Activated CD4-positive, alpha-beta T cell treated with anti-CD3 and anti-CD28 coated beads, Interleukin-2, amount 10 ng/mL, durations not matched to agents 24 days and 14 days (primary cell): Measurements from ENCODE around the gene UNKL. TPM values are rescaled to one million over a fixed set of nuclear protein-coding genes. Genes with fewer than 3 reads are reported as not detected.

Experiments used
- DNase-seq: peaks from one replicate; pipeline ENCODE4 v3.0.0; 2022
- H3K27ac Mint-ChIP-seq: one replicate; pipeline ENCODE4 v1.8.0; 2022; ENCODE audit warnings: mild to moderate bottlenecking, mixed read lengths
- H3K27me3 Mint-ChIP-seq: one replicate; pipeline ENCODE4 v1.8.0; 2022; ENCODE audit warnings: mixed read lengths
- H3K36me3 Mint-ChIP-seq: one replicate; pipeline ENCODE4 v1.8.0; 2022; ENCODE audit warnings: low read depth, mild to moderate bottlenecking, mixed read lengths
- H3K4me1 Mint-ChIP-seq: one replicate; pipeline ENCODE4 v1.8.0; 2021; ENCODE audit warnings: mixed read lengths
- H3K4me3 Mint-ChIP-seq: one replicate; pipeline ENCODE4 v1.8.0; 2022; ENCODE audit warnings: mild to moderate bottlenecking, moderate library complexity, mixed read lengths
- H3K9me3 Mint-ChIP-seq: one replicate; pipeline ENCODE4 v1.8.0; 2021; ENCODE audit warnings: mixed read lengths
- intact Hi-C: fragments of 100-400 bp; cut with micrococcal nuclease; formaldehyde crosslinking; loops from one replicate; pipeline ENCODE4 v1.15.1; 2023
- total RNA-seq: library from RNA; stranded (reverse); gene quantifications from 2 replicates; pipeline ENCODE4 v1.2.3, GENCODE V29; 2022

Gene UNKL
- total RNA-seq, 1 donor from 2014 or later, result 43.9 TPM

DNA sequence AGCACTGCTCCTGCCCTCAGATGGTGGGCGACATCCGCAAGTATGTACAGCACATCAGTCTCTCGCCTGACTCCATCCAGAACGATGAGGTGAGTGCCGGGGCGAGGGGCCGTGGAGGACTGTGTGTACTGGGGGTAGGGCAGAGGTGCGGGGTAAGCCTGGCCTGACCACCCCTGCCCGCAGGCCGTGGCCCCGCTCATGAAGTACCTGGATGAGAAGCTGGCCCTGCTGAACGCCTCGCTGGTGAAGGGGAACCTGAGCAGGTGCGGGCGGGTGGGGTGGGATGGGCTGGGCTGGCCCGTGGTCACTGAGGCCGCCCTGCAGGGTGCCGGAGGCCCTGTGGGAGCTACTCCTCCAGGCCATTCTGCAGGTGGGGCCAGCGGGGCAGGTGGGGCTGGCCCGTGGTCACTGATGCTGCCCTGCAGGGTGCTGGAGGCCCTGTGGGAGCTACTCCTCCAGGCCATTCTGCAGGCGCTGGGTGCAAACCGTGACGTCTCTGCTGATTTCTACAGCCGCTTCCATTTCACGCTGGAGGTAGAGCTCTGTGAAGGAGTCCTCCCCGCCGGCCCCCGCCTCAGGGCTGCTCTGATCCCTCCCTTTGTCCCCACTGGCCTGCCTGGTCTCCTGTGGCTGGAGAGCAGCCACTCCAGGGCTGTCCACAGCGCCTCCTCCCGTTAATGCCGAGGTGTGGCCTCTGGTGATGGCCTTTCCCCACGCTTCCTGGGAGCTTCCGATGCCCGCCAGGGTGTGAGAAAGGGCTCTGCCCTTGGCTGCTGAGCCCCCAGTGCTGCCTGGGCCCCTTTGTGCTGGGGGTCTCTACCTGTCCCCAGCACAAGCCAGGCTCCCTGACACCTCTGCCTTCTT is 67.8 kb downstream of the UNKL start:
- peaks cover 6% of the 10 kb centered on the region for H3K36me3 Mint-ChIP-seq
- H3K27me3 Mint-ChIP-seq, result no peaks in the 10 kb centered on the region
- intact Hi-C loops, result no loop called here
- H3K4me3 Mint-ChIP-seq, result no peak overlapping the region
- peaks cover 20% of the 10 kb centered on the region for H3K4me1 Mint-ChIP-seq
- no peak overlapping the region for H3K27ac Mint-ChIP-seq
- DNase-seq, result no peak
- no peaks in the 10 kb centered on the region for H3K9me3 Mint-ChIP-seq

GRCh38 chr16:1345651-1346421 is 68.7 kb downstream of the UNKL start:
- Mint-ChIP-seq H3K36me3 (peaks cover 5% of the 10 kb centered on the region), H3K4me1 (peaks cover 20% of the 10 kb centered on the region), H3K9me3 (no peaks in the 10 kb centered on the region), H3K27me3 (no peaks in the 10 kb centered on the region), H3K4me3 (no peak overlapping the region), H3K27ac (no peak overlapping the region)
- DNase-seq, result no peak
- intact Hi-C loops, result no loop called here

DNA sequence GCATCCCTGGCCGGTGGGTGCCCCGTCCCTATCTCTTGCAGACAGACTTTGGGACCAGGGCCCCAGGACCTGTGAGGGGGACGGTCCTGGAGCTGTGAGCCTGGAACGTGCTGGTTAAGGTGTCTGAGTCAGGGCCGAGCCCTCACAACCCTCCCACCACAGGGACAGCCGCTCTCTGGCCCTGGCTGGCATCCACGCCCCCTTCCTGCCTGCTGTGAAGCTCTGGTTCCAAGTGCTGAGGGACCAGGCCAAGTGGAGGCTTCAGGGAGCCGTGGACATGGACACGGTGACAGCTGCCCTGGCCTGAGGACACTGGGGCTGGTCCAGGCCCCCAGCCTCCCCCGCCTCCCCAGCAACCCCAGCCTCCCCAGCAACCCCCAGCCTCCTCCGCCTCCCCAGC is 69.4 kb downstream of the UNKL start:
- Mint-ChIP-seq H3K27ac (no peak overlapping the region), H3K4me1 (peaks cover 13% of the 10 kb centered on the region), H3K27me3 (no peaks in the 10 kb centered on the region), H3K9me3 (no peaks in the 10 kb centered on the region), H3K4me3 (no peak overlapping the region), H3K36me3 (peaks cover 3% of the 10 kb centered on the region)
- intact Hi-C loops, result no loop called here
- no peak for DNase-seq

DNA sequence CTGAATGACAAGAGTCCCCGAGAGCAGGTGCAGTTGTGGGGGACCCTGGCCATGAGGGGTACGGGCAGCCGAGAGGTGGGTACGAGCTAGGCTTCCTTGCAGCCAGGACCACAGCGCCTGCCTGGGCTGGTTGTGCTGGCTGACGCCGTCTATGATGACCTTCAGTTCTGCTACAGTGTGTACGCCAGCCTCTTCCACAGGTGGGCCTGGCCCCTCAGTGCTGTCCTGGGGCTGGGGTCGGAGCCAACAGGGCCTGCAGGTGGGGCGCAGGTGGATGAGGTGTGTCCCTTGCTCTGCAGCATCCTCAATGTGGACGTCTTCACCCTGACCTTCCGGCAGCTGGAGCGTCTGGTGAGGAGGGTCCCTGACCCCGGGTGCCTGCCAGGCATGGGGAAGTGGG is 70.0 kb downstream of the UNKL start:
- no peak for DNase-seq
- intact Hi-C loops, result no loop called here
- Mint-ChIP-seq H3K27ac (no peak overlapping the region), H3K27me3 (no peaks in the 10 kb centered on the region), H3K36me3 (peaks cover 3% of the 10 kb centered on the region), H3K4me1 (peaks cover 11% of the 10 kb centered on the region), H3K4me3 (no peak overlapping the region), H3K9me3 (no peaks in the 10 kb centered on the region)

DNA sequence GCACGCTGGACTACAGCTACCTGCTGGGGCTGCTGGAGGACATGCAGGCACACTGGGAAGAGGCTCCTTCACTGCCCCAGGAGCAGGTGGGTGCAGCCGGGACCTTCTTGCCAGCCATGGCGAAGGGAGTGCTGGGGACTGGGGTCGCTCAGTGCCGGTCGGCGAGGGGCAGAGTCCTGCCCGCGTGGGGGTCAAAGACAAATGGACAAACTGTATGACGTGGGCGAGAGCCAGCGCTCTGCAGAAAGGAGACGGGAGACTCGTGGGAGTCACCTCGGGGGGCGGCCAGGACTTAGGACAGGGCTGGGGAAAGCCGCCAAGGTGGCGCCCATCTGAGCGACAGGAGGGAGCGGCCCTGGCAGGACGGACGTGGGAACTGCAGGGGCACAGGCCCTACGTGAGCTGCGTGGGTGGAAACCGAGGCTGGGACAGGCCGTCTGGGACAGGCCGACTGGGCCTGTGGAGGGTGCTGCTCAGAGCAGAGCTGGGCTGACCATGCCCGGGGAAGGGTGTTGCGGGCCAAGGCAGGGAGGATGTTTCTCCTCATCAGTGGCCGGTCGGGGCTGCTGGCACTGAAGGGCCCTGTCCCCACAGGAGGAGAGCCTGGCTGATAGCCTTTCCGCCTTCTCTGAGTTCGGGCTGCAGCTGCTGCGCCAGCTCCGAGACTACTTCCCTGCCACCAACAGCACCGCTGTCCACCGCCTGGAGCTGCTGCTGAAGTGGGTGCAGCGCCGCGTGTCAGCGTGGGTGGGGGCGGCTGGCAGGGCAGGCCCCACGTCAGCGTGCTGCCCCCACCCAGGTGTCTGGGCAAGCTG is 70.9 kb downstream of the UNKL start:
- Mint-ChIP-seq H3K27me3 (no peaks in the 10 kb centered on the region), H3K4me3 (peak overlapping the region; percentile 78), H3K4me1 (peaks cover 11% of the 10 kb centered on the region), H3K36me3 (peaks cover under 1% of the 10 kb centered on the region), H3K27ac (no peak overlapping the region), H3K9me3 (no peaks in the 10 kb centered on the region)
- DNase-seq, result no peak
- intact Hi-C loops, result loop anchor here (2.0 kb wide), 2 partner anchors 35 to 361 kb away; partner anchors contain the start of gene UBE2I

DNA sequence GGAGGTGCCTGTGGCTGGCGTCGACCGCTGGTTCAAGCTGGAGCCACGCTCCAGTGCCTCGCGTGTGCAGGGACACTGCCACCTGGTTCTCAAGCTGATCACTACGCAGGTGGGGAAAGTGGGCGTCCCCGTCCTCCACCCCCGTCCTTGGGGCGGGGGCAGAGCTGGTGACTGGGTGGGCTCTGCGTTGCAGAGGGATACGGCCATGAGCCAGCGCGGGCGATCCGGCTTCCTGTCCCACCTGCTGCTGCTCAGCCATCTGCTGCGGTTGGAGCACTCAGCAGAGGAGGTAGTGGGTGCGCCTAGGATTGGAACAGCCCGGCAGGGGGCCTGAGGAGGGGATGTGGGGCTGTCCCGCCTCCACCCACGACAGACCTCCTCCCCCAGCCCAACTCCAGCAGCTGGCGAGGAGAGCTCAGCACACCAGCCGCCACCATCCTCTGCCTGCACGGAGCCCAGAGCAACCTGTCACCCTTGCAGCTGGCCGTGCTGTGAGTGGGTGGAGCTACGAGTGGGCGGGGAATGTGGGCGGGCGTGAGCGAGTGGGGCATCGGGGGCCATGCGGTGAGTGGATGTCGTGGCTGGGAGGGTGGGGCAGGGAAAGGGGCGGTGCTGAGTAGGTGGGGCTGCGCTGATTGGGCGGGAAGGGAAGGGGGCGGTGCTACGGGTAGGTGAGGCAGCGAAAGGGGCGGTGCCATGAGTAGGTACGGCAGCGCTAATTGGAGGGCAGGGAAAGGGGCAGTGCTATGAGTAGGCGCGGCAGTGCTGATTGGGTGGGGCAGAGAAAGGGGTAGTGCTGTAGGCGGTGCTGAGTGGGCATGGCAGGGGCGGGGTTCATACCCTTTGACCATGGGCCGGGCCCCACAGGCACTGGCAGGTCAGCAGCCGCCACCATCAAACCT is 71.7 kb downstream of the UNKL start:
- no peaks in the 10 kb centered on the region for H3K9me3 Mint-ChIP-seq
- peak overlapping the region; percentile 78 for H3K4me3 Mint-ChIP-seq
- intact Hi-C loops, result loop anchor here (2.0 kb wide), 2 partner anchors 34 to 362 kb away; partner anchors contain the start of gene UBE2I
- H3K4me1 Mint-ChIP-seq, result peaks cover 11% of the 10 kb centered on the region
- no peaks in the 10 kb centered on the region for H3K36me3 Mint-ChIP-seq
- peak; percentile 97 for DNase-seq
- H3K27me3 Mint-ChIP-seq, result no peaks in the 10 kb centered on the region
- H3K27ac Mint-ChIP-seq, result peak overlapping the region; percentile 60

- Mint-ChIP-seq H3K27me3 (no peaks in the 10 kb centered on the region), H3K9me3 (no peaks in the 10 kb centered on the region), H3K4me1 (peaks cover 11% of the 10 kb centered on the region), H3K27ac (no peak overlapping the region), H3K36me3 (no peaks in the 10 kb centered on the region), H3K4me3 (peak overlapping the region; percentile 78)
- DNase-seq, result peak; percentile 57
- intact Hi-C loops, result loop anchor here (2.0 kb wide), 2 partner anchors 33 to 363 kb away; partner anchors contain the start of gene UBE2I
Observed at GRCh38 chr16:1341495-1342420, 72.7 kb downstream of the UNKL start.

- no peak overlapping the region for H3K27ac Mint-ChIP-seq
- intact Hi-C loops, result no loop called here
- peaks cover 4% of the 10 kb centered on the region for H3K27me3 Mint-ChIP-seq
- H3K4me1 Mint-ChIP-seq, result peaks cover 11% of the 10 kb centered on the region
- no peak overlapping the region for H3K4me3 Mint-ChIP-seq
- H3K36me3 Mint-ChIP-seq, result no peaks in the 10 kb centered on the region
- DNase-seq, result peak; percentile 57
- H3K9me3 Mint-ChIP-seq, result no peaks in the 10 kb centered on the region
Observed at GRCh38 chr16:1340730-1341494, 73.6 kb downstream of the UNKL start.

- Mint-ChIP-seq H3K27ac (no peak overlapping the region), H3K9me3 (no peaks in the 10 kb centered on the region), H3K4me3 (no peak overlapping the region), H3K36me3 (no peaks in the 10 kb centered on the region), H3K4me1 (peaks cover 13% of the 10 kb centered on the region), H3K27me3 (peaks cover 17% of the 10 kb centered on the region)
- intact Hi-C loops, result no loop called here
- no peak for DNase-seq
Observed at GRCh38 chr16:1338855-1339675, 75.4 kb downstream of the UNKL start.

DNA sequence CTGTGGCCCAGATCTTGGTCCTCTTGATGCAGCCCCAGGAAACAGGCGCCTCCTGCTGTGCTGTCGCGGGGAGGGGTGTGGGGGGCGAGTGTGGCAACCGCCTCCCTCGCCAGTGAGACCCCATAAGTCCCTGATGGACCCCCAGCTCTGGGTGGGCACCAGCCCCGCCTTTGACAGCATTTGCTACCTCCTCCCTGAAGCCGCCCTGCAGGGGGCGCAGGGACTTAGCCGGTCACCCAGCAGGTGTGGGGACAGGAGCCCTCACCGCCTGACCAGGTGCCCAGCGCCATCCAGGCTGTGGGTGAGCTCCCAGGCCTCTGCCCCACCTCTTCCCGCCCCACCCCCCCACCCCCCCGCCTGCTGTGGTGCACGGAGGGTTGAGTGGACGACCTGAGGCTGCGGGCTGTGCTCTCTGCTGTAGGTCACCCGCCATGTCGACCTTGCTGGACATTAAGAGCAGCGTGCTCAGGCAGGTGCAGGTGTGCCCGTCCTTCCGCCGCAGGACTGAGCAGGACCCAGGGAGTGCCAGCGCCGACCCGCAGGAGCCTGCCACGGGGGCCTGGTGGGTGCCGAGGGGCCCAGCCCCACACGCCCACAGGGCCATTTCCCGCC is 76.3 kb downstream of the UNKL start:
- no peaks in the 10 kb centered on the region for H3K36me3 Mint-ChIP-seq
- peak; percentile 78 for DNase-seq
- no peaks in the 10 kb centered on the region for H3K9me3 Mint-ChIP-seq
- peaks cover 17% of the 10 kb centered on the region for H3K27me3 Mint-ChIP-seq
- peaks cover 10% of the 10 kb centered on the region for H3K4me1 Mint-ChIP-seq
- no peak overlapping the region for H3K27ac Mint-ChIP-seq
- intact Hi-C loops, result no loop called here
- H3K4me3 Mint-ChIP-seq, result no peak overlapping the region

- peak; percentile 61 for DNase-seq
- intact Hi-C loops, result no loop called here
- H3K4me3 Mint-ChIP-seq, result no peak overlapping the region
- no peak overlapping the region for H3K27ac Mint-ChIP-seq
- peaks cover 7% of the 10 kb centered on the region for H3K4me1 Mint-ChIP-seq
- H3K9me3 Mint-ChIP-seq, result no peaks in the 10 kb centered on the region
- no peaks in the 10 kb centered on the region for H3K36me3 Mint-ChIP-seq
- H3K27me3 Mint-ChIP-seq, result peaks cover 21% of the 10 kb centered on the region
Observed at GRCh38 chr16:1337486-1337885, 77.0 kb downstream of the UNKL start.
